ENCODE results near the gene SNX5.

DNA sequence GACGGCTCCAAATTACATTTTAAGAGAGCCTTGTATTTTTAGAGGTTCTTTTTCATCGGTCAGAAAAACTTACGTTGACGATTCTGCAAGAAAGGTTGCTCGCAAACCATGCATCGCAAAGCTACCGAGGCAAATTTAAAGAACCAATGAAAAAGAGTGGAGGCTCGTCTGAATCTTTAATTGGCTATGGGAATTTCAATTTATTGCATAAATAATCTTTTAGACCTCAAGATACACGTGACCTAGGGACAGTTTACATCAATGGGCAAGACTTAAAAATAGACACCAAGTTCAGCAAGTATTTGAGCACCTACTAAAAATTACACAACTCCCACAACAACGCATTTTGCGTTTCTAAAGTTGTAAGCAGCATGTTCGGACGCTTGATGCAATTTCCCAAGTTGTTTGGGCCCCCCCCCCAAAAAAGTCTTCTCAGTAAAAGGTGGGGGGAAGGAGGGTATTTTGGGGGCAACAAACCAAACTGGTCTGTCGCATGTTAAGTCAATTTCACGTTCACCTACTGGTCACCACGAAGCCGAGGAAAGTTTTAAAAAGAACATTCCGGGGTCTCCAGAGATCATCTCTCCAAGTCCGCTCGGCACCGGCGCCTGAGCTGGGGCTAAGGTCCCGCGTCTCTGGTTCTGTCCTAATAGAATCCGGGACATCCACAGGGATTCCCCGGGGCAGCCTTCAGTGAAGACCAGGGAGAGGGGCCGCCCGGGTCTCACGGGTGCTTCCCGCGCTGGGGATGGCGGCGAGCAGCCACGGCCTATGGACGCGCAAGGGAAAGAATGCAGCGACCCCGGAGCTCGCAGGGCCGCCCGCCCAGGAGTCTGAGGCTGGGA is 851 bp downstream of the SNX5 start:
- TF ChIP-seq ZNF274 (IDR thresholded peaks at IDR 0.05; ENCODE audit: low read depth, low read length) (no peak), EZH2 (IDR thresholded peaks at IDR 0.05) (no peak), JUND (IDR thresholded peaks at IDR 0.05) (no peak)
- TF ChIP-seq, protein P1, sequence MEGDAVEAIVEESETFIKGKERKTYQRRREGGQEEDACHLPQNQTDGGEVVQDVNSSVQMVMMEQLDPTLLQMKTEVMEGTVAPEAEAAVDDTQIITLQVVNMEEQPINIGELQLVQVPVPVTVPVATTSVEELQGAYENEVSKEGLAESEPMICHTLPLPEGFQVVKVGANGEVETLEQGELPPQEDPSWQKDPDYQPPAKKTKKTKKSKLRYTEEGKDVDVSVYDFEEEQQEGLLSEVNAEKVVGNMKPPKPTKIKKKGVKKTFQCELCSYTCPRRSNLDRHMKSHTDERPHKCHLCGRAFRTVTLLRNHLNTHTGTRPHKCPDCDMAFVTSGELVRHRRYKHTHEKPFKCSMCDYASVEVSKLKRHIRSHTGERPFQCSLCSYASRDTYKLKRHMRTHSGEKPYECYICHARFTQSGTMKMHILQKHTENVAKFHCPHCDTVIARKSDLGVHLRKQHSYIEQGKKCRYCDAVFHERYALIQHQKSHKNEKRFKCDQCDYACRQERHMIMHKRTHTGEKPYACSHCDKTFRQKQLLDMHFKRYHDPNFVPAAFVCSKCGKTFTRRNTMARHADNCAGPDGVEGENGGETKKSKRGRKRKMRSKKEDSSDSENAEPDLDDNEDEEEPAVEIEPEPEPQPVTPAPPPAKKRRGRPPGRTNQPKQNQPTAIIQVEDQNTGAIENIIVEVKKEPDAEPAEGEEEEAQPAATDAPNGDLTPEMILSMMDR (IDR thresholded peaks at IDR 0.05 in 2 of 3, conservative IDR thresholded peaks at IDR 0.05 in 1 of 3; ENCODE audit: borderline replicate concordance in 1 of 3, insufficient read depth in 1 of 3, low read depth in 2 of 3, low read length in 2 of 3): no peak

Data from HCT116 (cell line).